ENCODE results near the gene MEGF6.

MEGF6 gene

DNA sequence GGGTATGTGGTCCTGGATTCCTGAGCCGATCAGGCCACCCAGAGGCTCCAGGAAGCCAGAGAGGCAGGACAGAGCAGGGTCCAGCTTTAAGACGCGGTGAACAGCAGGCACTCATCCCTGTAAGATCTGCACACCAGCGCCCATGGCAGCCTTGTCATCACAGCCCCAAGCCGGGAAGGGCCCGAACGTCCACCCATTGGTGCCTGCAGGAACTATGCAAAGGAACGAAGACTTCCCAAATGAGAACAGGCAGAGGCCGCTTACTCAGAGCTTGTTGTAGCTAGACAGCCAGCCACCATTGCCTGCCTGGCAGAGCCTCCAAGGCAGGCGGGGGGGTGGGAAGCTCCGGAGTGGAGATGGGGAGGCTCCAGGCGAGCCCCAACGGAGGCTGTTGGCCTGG is 169.0 kb downstream of the MEGF6 start:
- no peaks in the 10 kb centered on the region for H3K9me3 Mint-ChIP-seq
- ATAC-seq (ENCODE audit: low read depth) (no peak), DNase-seq (ENCODE audit: low spot score in 2 of 2) (no peak)
- no peaks in the 10 kb centered on the region for H3K4me1 Mint-ChIP-seq
- H3K36me3 Mint-ChIP-seq = no peaks in the 10 kb centered on the region
- no peak overlapping the region for H3K27ac Mint-ChIP-seq
- no peak overlapping the region for H3K4me3 Mint-ChIP-seq
- H3K27me3 Mint-ChIP-seq = peaks cover 10% of the 10 kb centered on the region

DNA sequence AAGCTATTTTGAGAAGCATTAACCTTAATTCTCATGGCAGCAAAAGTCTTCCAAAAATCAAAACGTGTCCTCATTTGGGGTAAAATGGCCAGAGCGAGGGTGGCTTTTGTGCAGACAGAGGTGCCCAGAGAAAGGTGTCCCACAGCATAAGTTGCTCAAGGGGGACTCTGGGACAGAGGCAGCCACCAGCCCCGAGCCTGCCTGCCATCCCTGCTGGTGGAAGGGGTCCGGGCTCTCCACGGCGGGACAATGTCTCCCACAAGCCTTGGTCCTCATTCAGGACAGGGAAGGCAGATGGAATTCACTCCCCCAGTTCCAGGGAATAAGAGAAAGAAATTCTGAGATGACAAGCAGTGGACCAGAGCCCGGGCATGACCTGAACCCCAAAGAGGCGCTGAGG is 169.4 kb downstream of the MEGF6 start:
- Mint-ChIP-seq H3K27me3 (peaks cover 10% of the 10 kb centered on the region), H3K9me3 (no peaks in the 10 kb centered on the region), H3K4me1 (no peaks in the 10 kb centered on the region), H3K27ac (no peak overlapping the region), H3K36me3 (no peaks in the 10 kb centered on the region), H3K4me3 (no peak overlapping the region)
- DNase-seq (ENCODE audit: low spot score in 2 of 2) (no peak), ATAC-seq (ENCODE audit: low read depth) (no peak)

DNA sequence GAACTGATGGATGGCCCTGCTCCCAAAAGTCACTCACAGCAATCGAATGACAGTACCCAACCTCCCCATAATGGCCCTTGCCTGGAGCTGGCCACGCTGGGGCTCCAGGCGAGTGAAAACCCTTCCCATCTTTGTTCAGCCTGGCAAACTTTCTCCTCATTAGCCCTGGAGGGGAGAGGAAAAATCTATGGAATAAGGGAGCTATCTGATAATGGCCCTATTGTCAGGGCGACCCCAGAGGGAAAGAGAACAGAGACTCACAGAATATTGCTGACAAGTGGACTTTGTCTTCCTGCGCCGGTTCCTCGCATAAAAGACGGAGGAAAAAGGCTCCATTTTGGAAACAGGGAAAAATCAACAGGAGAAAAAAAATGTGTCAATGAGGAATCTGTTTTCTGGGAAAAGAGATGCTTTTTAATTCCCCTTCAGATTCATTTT is 169.9 kb downstream of the MEGF6 start:
- Mint-ChIP-seq H3K36me3 (no peaks in the 10 kb centered on the region), H3K9me3 (no peaks in the 10 kb centered on the region), H3K4me1 (no peaks in the 10 kb centered on the region), H3K4me3 (no peak overlapping the region), H3K27ac (no peak overlapping the region), H3K27me3 (peaks cover 10% of the 10 kb centered on the region)
- no peak for DNase-seq (ENCODE audit: low spot score in 2 of 2)
- no peak for ATAC-seq (ENCODE audit: low read depth)

DNA sequence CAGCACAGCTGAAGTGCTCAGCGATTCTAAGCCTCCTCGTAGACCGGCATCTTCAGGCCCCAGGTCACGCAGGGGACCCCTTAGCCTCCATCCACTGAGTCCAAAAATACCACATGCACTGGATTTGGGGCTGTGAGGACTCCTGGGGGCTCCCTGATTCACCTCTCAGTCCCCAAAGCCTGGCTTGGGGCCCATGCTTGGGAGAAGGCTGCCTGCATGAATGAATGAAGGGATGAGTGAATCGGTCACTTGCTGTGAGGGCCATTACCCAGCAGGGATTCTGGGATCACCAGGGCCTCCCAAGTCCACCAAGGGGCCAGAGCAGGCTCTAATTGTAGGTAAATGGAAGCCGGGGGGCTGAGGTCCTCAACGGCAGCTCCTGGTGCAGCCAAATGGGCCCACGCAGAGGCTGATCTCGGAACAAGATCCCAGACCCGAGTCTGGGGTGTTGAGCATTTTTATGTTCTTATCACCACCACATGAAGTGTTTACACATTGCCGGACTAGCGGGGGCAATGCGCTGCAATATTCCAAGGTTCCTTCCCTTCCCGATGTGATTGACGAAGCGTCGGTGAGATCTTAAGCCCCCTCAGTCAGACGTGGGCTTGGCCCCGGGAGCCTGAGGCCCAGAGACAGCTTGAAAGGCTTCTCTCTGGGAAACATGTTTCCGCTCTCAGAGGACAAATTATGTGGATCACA is 170.4 kb downstream of the MEGF6 start:
- ATAC-seq (ENCODE audit: low read depth) = no peak
- Mint-ChIP-seq H3K4me3 (no peak overlapping the region), H3K27me3 (peaks cover 10% of the 10 kb centered on the region), H3K9me3 (no peaks in the 10 kb centered on the region), H3K4me1 (no peaks in the 10 kb centered on the region), H3K36me3 (no peaks in the 10 kb centered on the region), H3K27ac (no peak overlapping the region)
- no peak for DNase-seq (ENCODE audit: low spot score in 2 of 2)

DNA sequence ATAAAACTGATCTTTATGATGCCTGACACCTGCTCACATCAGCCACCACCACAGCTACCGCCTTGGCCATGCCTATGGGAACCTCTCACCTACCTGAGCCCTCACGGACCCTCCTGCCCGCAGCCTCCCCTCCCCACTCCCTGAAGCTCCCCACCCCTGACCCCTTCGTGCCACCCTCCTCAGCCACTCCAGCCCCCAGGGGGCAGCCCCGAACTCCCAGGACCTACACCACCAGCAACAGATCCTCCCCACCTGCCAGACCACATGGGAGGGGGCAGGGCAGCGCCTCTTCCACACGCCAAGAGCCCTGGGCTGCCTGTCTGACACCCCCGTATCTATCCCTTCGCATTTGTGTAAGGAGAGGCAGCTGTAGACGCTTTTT is 171.0 kb downstream of the MEGF6 start:
- no peak overlapping the region for H3K4me3 Mint-ChIP-seq
- H3K9me3 Mint-ChIP-seq = no peaks in the 10 kb centered on the region
- H3K27ac Mint-ChIP-seq = no peak overlapping the region
- H3K27me3 Mint-ChIP-seq = peaks cover 10% of the 10 kb centered on the region
- no peaks in the 10 kb centered on the region for H3K4me1 Mint-ChIP-seq
- no peak for ATAC-seq (ENCODE audit: low read depth)
- DNase-seq (ENCODE audit: low spot score in 2 of 2) = no peak
- H3K36me3 Mint-ChIP-seq = no peaks in the 10 kb centered on the region

Measured in memory B cell (primary cell).